GM23248 (cell line): ENCODE data around the gene UGT8. TPM values are rescaled to one million over a fixed set of nuclear protein-coding genes. Genes with fewer than 3 reads are reported as not detected.

Experiments used
- DNase-seq: peaks from one replicate; pipeline ENCODE4 v3.0.0-alpha.2; 2015
- H2AFZ ChIP-seq: fragments of 200-600 bp; sonication (generic); 2 replicates; pipeline ENCODE4 v1.6.1; 2016; ENCODE audit warnings: antibody characterized with exemption
- H3F3A ChIP-seq: fragments of 200-600 bp; sonication (generic); 2 replicates; pipeline ENCODE4 v1.6.1; 2016; ENCODE audit warnings: mild to moderate bottlenecking, antibody characterized with exemption, mixed run types; ENCODE audit not compliant: insufficient read depth
- H3K27ac ChIP-seq: fragments of 200-600 bp; sonication (generic); 2 replicates; pipeline ENCODE4 v1.5.1; 2016; ENCODE audit warnings: mild to moderate bottlenecking
- H3K27me3 ChIP-seq: fragments of 200-600 bp; sonication (generic); replicated peaks from 2 replicates; pipeline ENCODE4 v1.6.1; 2016; ENCODE audit warnings: mild to moderate bottlenecking; ENCODE audit not compliant: insufficient read depth
- H3K36me3 ChIP-seq: fragments of 200-600 bp; sonication (generic); 2 replicates; pipeline ENCODE4 v1.6.1; 2016; ENCODE audit warnings: low read depth, mild to moderate bottlenecking
- H3K4me1 ChIP-seq: fragments of 200-600 bp; sonication (generic); 2 replicates; pipeline ENCODE4 v1.6.1; 2016; ENCODE audit warnings: mild to moderate bottlenecking; ENCODE audit not compliant: insufficient read depth
- H3K4me2 ChIP-seq: fragments of 200-600 bp; sonication (generic); one replicate; pipeline ENCODE4 v1.6.1; 2016; ENCODE audit warnings: mild to moderate bottlenecking; ENCODE audit not compliant: unreplicated experiment
- H3K4me3 ChIP-seq: fragments of 200-600 bp; sonication (generic); 2 replicates; pipeline ENCODE4 v1.5.1; 2016; ENCODE audit warnings: mild to moderate bottlenecking
- H3K79me2 ChIP-seq: fragments of 200-600 bp; sonication (generic); 2 replicates; pipeline ENCODE4 v1.6.1; 2016; ENCODE audit warnings: mild to moderate bottlenecking; ENCODE audit not compliant: insufficient read depth
- H3K9ac ChIP-seq: fragments of 200-600 bp; sonication (generic); 2 replicates; pipeline ENCODE4 v1.6.1; 2016; ENCODE audit warnings: mild to moderate bottlenecking
- H3K9me2 ChIP-seq: fragments of 200-600 bp; sonication (generic); 2 replicates; pipeline ENCODE4 v1.6.1; 2016; ENCODE audit warnings: mixed run types, mild to moderate bottlenecking, moderate library complexity; ENCODE audit not compliant: insufficient read depth
- H3K9me3 ChIP-seq: fragments of 200-600 bp; sonication (generic); one replicate; pipeline ENCODE4 v1.6.1; 2017; ENCODE audit warnings: low read depth
- H4K20me1 ChIP-seq: fragments of 200-600 bp; sonication (generic); 2 replicates; pipeline ENCODE4 v1.6.0; 2016; ENCODE audit not compliant: insufficient read depth
- EZH2 ChIP-seq: fragments of 200-600 bp; sonication (generic); IDR thresholded peaks from 2 replicates; pipeline ENCODE4 v1.6.1; 2018; ENCODE audit warnings: antibody characterized with exemption, mild to moderate bottlenecking; ENCODE audit not compliant: insufficient read depth, poor library complexity, severe bottlenecking
- EZH2phosphoT487 ChIP-seq: fragments of 200-600 bp; sonication (generic); IDR thresholded peaks from 2 replicates; pipeline ENCODE4 v1.6.1; 2018; ENCODE audit warnings: antibody characterized with exemption, moderate library complexity, mild to moderate bottlenecking, low read depth; ENCODE audit not compliant: insufficient read depth
- WGBS, 2 experiments: methylation state at CpG; one replicate each; pipeline ENCODE4 v1.1.6; 2015 to 2017; ENCODE audit warnings: low lambda C conversion rate in 2 of 2, low coverage in 1 of 2; ENCODE audit errors: missing lambda C conversion rate in 2 of 2; 5-methylcytosine and 5-hydroxymethylcytosine counted together
- in situ Hi-C: fragments of 300-500 bp; cut with MboI; formaldehyde crosslinking; loops from 2 replicates; pipeline ENCODE4 v1.15.0; 2020
- polyA plus RNA-seq: library from polyadenylated mRNA; unstranded; fragments of >200 nt; fragmentation: Nextera tagmentation; extraction: Ambion mirVana; gene quantifications from 2 replicates; pipeline ENCODE4 v1.2.1, GENCODE V29; 2016
- total RNA-seq: library from RNA; depleted of rRNA; stranded (reverse); fragments of >200 nt; shearing (Covaris generic); gene quantifications from 2 replicates; pipeline ENCODE4 v1.2.3, GENCODE V29; 2014

UGT8 gene
- total and polyA plus RNA-seq, 2 experiments from 2014 or later: not detected

- no peaks in the 10 kb centered on the region for H4K20me1 ChIP-seq
- H3K4me3 ChIP-seq: no peak overlapping the region
- no peak overlapping the region for H2AFZ ChIP-seq
- H3F3A ChIP-seq: no peaks in the 10 kb centered on the region
- no peak overlapping the region for H3K4me2 ChIP-seq
- H3K9me3 ChIP-seq: no peaks in the 10 kb centered on the region
- no peaks in the 10 kb centered on the region for H3K27me3 ChIP-seq
- no peaks in the 10 kb centered on the region for H3K36me3 ChIP-seq
- no peaks in the 10 kb centered on the region for H3K79me2 ChIP-seq
- no peaks in the 10 kb centered on the region for H3K9me2 ChIP-seq
- H3K9ac ChIP-seq: no peak overlapping the region
- 0 to 4% methylated on average over 1 of the region's 1 CpG for WGBS, 2 experiments
- H3K4me1 ChIP-seq: no peaks in the 10 kb centered on the region
- no peak for TF ChIP-seq EZH2phosphoT487
- TF ChIP-seq EZH2: no peak
- peak; percentile 54 for DNase-seq
- in situ Hi-C loops: no loop called here
- H3K27ac ChIP-seq: no peak overlapping the region
These were observed 96.2 kb downstream of the UGT8 start for GRCh38 chr4:114694770-114695169.

- in situ Hi-C loops: no loop called here
- WGBS, 2 experiments: 49 to 56% methylated on average over 4 of the region's 4 CpGs
- Histone ChIP-seq H4K20me1 (no peaks in the 10 kb centered on the region), H3K9me2 (no peaks in the 10 kb centered on the region), H3K27ac (no peak overlapping the region), H3K4me1 (no peaks in the 10 kb centered on the region), H3K4me2 (no peak overlapping the region), H2AFZ (no peak overlapping the region), H3F3A (no peaks in the 10 kb centered on the region), H3K9ac (no peak overlapping the region), H3K79me2 (no peaks in the 10 kb centered on the region), H3K36me3 (no peaks in the 10 kb centered on the region), H3K27me3 (no peaks in the 10 kb centered on the region), H3K4me3 (no peak overlapping the region), H3K9me3 (no peaks in the 10 kb centered on the region)
- TF ChIP-seq EZH2phosphoT487 (no peak), EZH2 (no peak)
- no peak for DNase-seq
These were observed 99.6 kb downstream of the UGT8 start for GRCh38 chr4:114698231-114698630.

DNA sequence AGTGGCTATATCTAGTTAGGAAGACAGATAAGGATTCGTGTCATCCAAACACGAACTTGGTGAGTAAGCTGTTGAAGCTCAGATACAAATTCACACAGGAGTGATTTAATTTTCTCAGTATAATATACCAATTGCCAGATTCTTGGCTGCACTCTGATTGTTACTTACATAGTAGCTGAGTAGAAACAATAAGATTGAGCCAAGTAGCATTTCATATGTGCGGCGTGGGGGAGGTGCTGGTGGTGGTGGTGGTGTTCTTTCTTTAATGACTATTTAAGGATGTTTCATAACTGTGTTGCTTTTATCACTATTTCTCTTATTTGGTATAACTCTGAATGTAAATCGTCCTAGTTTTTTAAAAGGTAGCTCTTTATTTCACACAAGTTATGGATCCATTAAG, 102.9 kb downstream of the UGT8 start:
- no peak overlapping the region for H3K4me2 ChIP-seq
- H3K27ac ChIP-seq: no peak overlapping the region
- H3K27me3 ChIP-seq: 0 out of 2 replicates have a peak, but pooled peaks cover 4% of the 10 kb centered on the region
- H3K79me2 ChIP-seq: no peaks in the 10 kb centered on the region
- no peaks in the 10 kb centered on the region for H3K9me2 ChIP-seq
- no peak for TF ChIP-seq EZH2phosphoT487
- no peak for TF ChIP-seq EZH2
- H3K4me3 ChIP-seq: no peak overlapping the region
- H3K36me3 ChIP-seq: no peaks in the 10 kb centered on the region
- no peak for DNase-seq
- WGBS, 2 experiments: 58% methylated on average over 5 of the region's 5 CpGs
- no peak overlapping the region for H2AFZ ChIP-seq
- H3F3A ChIP-seq: no peaks in the 10 kb centered on the region
- no peaks in the 10 kb centered on the region for H3K4me1 ChIP-seq
- H3K9me3 ChIP-seq: no peaks in the 10 kb centered on the region
- H4K20me1 ChIP-seq: no peaks in the 10 kb centered on the region
- H3K9ac ChIP-seq: no peak overlapping the region
- in situ Hi-C loops: no loop called here

DNA sequence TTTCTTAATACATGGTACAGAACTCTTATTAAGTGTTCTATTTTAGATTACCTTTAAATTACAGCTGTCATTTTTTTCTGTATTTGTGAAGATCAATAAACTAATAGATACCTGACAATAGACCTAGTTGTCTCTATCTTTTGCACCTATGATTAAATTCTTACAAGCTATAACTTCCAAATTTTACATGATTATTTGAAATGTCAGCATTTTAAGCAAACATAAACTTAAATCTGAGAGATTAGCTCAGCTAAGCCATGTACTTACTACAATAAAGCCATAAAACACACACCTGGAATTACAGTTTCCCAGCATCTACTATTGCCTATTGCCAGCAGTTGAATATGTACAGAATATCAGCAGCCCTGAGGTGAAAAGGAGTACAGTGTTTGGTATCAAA, 118.8 kb downstream of the UGT8 start:
- no peak for TF ChIP-seq EZH2phosphoT487
- no peak for TF ChIP-seq EZH2
- H3K4me3 ChIP-seq: no peak overlapping the region
- no peak overlapping the region for H3K27ac ChIP-seq
- no peaks in the 10 kb centered on the region for H3K9me2 ChIP-seq
- H3K4me1 ChIP-seq: no peaks in the 10 kb centered on the region
- no peak overlapping the region for H3K4me2 ChIP-seq
- no peak for DNase-seq
- no peak overlapping the region for H2AFZ ChIP-seq
- H3K27me3 ChIP-seq: 0 out of 2 replicates have a peak, but pooled peaks cover 8% of the 10 kb centered on the region
- H3K36me3 ChIP-seq: no peaks in the 10 kb centered on the region
- no peak overlapping the region for H3K9ac ChIP-seq
- H3K79me2 ChIP-seq: no peaks in the 10 kb centered on the region
- no peaks in the 10 kb centered on the region for H3K9me3 ChIP-seq
- no peaks in the 10 kb centered on the region for H3F3A ChIP-seq
- in situ Hi-C loops: no loop called here
- no peaks in the 10 kb centered on the region for H4K20me1 ChIP-seq

DNA sequence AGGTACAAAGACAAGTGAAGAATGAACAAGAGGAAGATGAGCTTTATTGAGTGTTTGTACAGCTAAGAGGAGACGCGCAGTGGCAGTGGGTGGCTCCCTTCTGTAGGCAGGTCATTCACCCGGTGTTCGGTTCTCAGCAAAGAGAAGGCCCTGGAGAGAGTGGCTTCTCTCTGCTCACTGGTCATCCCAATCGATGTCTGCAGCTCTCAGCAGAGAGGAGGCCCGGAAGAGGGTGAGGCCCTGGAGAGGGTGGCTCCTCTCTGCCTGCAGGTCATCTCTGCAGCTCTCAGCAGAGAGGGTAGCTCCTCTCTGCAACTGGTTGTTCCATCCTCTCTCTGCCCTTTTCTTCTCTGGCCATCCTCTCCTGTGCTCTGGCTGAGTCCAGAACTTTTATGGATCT, 126.5 kb downstream of the UGT8 start:
- Histone ChIP-seq H3K79me2 (no peaks in the 10 kb centered on the region), H3K9me3 (no peaks in the 10 kb centered on the region), H3K4me2 (no peak overlapping the region), H3K36me3 (no peaks in the 10 kb centered on the region), H3K4me1 (no peaks in the 10 kb centered on the region), H4K20me1 (no peaks in the 10 kb centered on the region), H3K9me2 (no peaks in the 10 kb centered on the region), H3K4me3 (no peak overlapping the region), H2AFZ (no peak overlapping the region), H3F3A (no peaks in the 10 kb centered on the region), H3K9ac (no peak overlapping the region), H3K27ac (no peak overlapping the region), H3K27me3 (no peaks in the 10 kb centered on the region)
- no peak for DNase-seq
- 35 to 55% methylated on average over 6 of the region's 6 CpGs for WGBS, 2 experiments
- in situ Hi-C loops: no loop called here
- TF ChIP-seq EZH2: no peak
- no peak for TF ChIP-seq EZH2phosphoT487
